Glutamatergic neuron (in vitro differentiated cells): ENCODE data around the gene HYAL3. TPM values are rescaled to one million over a fixed set of nuclear protein-coding genes. Genes with fewer than 3 reads are reported as not detected.

Source experiments
- DNase-seq: peaks from one replicate; pipeline ENCODE4 v3.0.0; 2022
- H3K27ac Mint-ChIP-seq: one replicate; pipeline ENCODE4 v1.8.0; 2020; ENCODE audit warnings: mild to moderate bottlenecking, mixed read lengths, inconsistent platforms; ENCODE audit not compliant: unreplicated experiment
- H3K27me3 Mint-ChIP-seq: one replicate; pipeline ENCODE4 v1.8.0; 2020; ENCODE audit warnings: mild to moderate bottlenecking, moderate library complexity, mixed read lengths, inconsistent platforms; ENCODE audit not compliant: unreplicated experiment
- H3K36me3 Mint-ChIP-seq: one replicate; pipeline ENCODE4 v1.8.0; 2020; ENCODE audit warnings: mild to moderate bottlenecking, mixed read lengths, inconsistent platforms; ENCODE audit not compliant: unreplicated experiment
- H3K4me1 Mint-ChIP-seq: one replicate; pipeline ENCODE4 v1.8.0; 2020; ENCODE audit warnings: mild to moderate bottlenecking, low read depth, mixed read lengths, inconsistent platforms; ENCODE audit not compliant: unreplicated experiment
- H3K4me3 Mint-ChIP-seq: one replicate; pipeline ENCODE4 v1.8.0; 2020; ENCODE audit warnings: mild to moderate bottlenecking, mixed read lengths, inconsistent platforms; ENCODE audit not compliant: unreplicated experiment
- H3K9me3 Mint-ChIP-seq: one replicate; pipeline ENCODE4 v1.8.0; 2020; ENCODE audit warnings: mild to moderate bottlenecking, moderate library complexity, mixed read lengths, inconsistent platforms; ENCODE audit not compliant: unreplicated experiment
- CTCF ChIP-seq: fragments of 200-600 bp; sonication (generic); IDR thresholded peaks from one replicate; pipeline ENCODE4 v1.5.0; 2021; ENCODE audit not compliant: partially characterized antibody, unreplicated experiment
- total RNA-seq: library from RNA; stranded (reverse); fragmentation: NEBNext Ultra II Directional; extraction: Animal tissue kit (Norgen Biotek cat#: 25700); gene quantifications from one replicate; pipeline ENCODE4 v1.2.1, GENCODE V29; 2021; ENCODE audit not compliant: unreplicated experiment

The HYAL3 gene
- total RNA-seq, 1 donor from 2014 or later: 6.9 TPM

- H3K4me1 Mint-ChIP-seq: no peaks in the 10 kb centered on the region
- H3K27me3 Mint-ChIP-seq: peaks cover 10% of the 10 kb centered on the region
- peaks cover 3% of the 10 kb centered on the region for H3K9me3 Mint-ChIP-seq
- no peaks in the 10 kb centered on the region for H3K36me3 Mint-ChIP-seq
- no peak overlapping the region for H3K4me3 Mint-ChIP-seq
- no peak for TF ChIP-seq CTCF
- H3K27ac Mint-ChIP-seq: no peak overlapping the region
- no peak for DNase-seq
Observed at GRCh38 chr3:50279255-50280016, 19.8 kb downstream of the HYAL3 start.

GRCh38 chr3:50278880-50279224, 20.4 kb downstream of the HYAL3 start, which contains the start of gene LSMEM2:
TSS of gene LSMEM2 (plus strand) at chr3:50279087. CDS start at chr3:50279114, 27 bp downstream.
- Mint-ChIP-seq H3K4me1 (no peaks in the 10 kb centered on the region), H3K4me3 (no peak within 1 kb of the TSS), H3K27me3 (peaks cover 12% of the 10 kb centered on the region), H3K27ac (no peak within 1 kb of the TSS), H3K9me3 (peaks cover 4% of the 10 kb centered on the region), H3K36me3 (no peaks in the 10 kb centered on the region)
- DNase-seq: no peak
- TF ChIP-seq CTCF: no peak

GRCh38 chr3:50278123-50278879, 20.9 kb downstream of the HYAL3 start:
- Mint-ChIP-seq H3K27me3 (peaks cover 12% of the 10 kb centered on the region), H3K36me3 (no peaks in the 10 kb centered on the region), H3K4me3 (no peak overlapping the region), H3K9me3 (peaks cover 4% of the 10 kb centered on the region), H3K4me1 (no peaks in the 10 kb centered on the region), H3K27ac (no peak overlapping the region)
- no peak for DNase-seq
- TF ChIP-seq CTCF: no peak

- TF ChIP-seq CTCF: no peak
- H3K36me3 Mint-ChIP-seq: no peaks in the 10 kb centered on the region
- no peak overlapping the region for H3K27ac Mint-ChIP-seq
- H3K4me1 Mint-ChIP-seq: peaks cover 2% of the 10 kb centered on the region
- H3K9me3 Mint-ChIP-seq: peaks cover 4% of the 10 kb centered on the region
- H3K4me3 Mint-ChIP-seq: no peak overlapping the region
- no peak for DNase-seq
- H3K27me3 Mint-ChIP-seq: peaks cover 10% of the 10 kb centered on the region
Observed at GRCh38 chr3:50276762-50277101, 22.5 kb downstream of the HYAL3 start.
